Measurements from ENCODE around the gene CENPT.

CENPT gene

GRCh38 chr16:67844497-67844896 lies 3.0 kb downstream of the CENPT start:
- no peaks in the 10 kb centered on the region for H3K36me3 ChIP-seq (ENCODE audit: control insufficient read depth, insufficient read depth, low read length)
- TF ChIP-seq CTCF (IDR thresholded peaks at IDR 0.05; ENCODE audit: insufficient read depth, low read length, poor library complexity, severe bottlenecking): no peak
- no peak overlapping the region for H3K4me3 ChIP-seq (replicated peaks; ENCODE audit: low read depth, low read length)
- no peak for DNase-seq (ENCODE audit: extremely low read depth, insufficient read length)
- H3K27me3 ChIP-seq (replicated peaks; ENCODE audit: control insufficient read depth, insufficient read depth, low read length): no peaks in the 10 kb centered on the region

GRCh38 chr16:67843343-67843765 lies 4.1 kb downstream of the CENPT start:
- H3K4me3 ChIP-seq (replicated peaks; ENCODE audit: low read depth, low read length): peak overlapping the region; percentile 94
- H3K27me3 ChIP-seq (replicated peaks; ENCODE audit: control insufficient read depth, insufficient read depth, low read length): no peaks in the 10 kb centered on the region
- TF ChIP-seq CTCF (IDR thresholded peaks at IDR 0.05; ENCODE audit: insufficient read depth, low read length, poor library complexity, severe bottlenecking): no peak
- H3K36me3 ChIP-seq (ENCODE audit: control insufficient read depth, insufficient read depth, low read length): no peaks in the 10 kb centered on the region
- DNase-seq (ENCODE audit: extremely low read depth, insufficient read length): no peak

DNA sequence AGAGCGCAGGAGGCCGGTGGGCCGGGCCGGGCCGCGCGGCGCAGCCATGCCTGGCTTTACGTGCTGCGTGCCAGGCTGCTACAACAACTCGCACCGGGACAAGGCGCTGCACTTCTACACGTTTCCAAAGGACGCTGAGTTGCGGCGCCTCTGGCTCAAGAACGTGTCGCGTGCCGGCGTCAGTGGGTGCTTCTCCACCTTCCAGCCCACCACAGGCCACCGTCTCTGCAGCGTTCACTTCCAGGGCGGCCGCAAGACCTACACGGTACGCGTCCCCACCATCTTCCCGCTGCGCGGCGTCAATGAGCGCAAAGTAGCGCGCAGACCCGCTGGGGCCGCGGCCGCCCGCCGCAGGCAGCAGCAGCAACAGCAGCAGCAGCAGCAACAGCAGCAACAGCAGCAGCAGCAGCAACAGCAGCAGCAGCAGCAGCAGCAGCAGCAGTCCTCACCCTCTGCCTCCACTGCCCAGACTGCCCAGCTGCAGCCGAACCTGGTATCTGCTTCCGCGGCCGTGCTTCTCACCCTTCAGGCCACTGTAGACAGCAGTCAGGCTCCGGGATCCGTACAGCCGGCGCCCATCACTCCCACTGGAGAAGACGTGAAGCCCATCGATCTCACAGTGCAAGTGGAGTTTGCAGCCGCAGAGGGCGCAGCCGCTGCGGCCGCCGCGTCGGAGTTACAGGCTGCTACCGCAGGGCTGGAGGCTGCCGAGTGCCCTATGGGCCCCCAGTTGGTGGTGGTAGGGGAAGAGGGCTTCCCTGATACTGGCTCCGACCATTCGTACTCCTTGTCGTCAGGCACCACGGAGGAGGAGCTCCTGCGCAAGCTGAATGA lies 4.8 kb downstream of the CENPT start:
- H3K36me3 ChIP-seq (ENCODE audit: control insufficient read depth, insufficient read depth, low read length): no peaks in the 10 kb centered on the region
- H3K27me3 ChIP-seq (replicated peaks; ENCODE audit: control insufficient read depth, insufficient read depth, low read length): no peaks in the 10 kb centered on the region
- peak overlapping the region; percentile 94 for H3K4me3 ChIP-seq (replicated peaks; ENCODE audit: low read depth, low read length)
- DNase-seq (ENCODE audit: extremely low read depth, insufficient read length): peak; percentile 84
- peak; percentile 41 for TF ChIP-seq CTCF (IDR thresholded peaks at IDR 0.05; ENCODE audit: insufficient read depth, low read length, poor library complexity, severe bottlenecking)

DNA sequence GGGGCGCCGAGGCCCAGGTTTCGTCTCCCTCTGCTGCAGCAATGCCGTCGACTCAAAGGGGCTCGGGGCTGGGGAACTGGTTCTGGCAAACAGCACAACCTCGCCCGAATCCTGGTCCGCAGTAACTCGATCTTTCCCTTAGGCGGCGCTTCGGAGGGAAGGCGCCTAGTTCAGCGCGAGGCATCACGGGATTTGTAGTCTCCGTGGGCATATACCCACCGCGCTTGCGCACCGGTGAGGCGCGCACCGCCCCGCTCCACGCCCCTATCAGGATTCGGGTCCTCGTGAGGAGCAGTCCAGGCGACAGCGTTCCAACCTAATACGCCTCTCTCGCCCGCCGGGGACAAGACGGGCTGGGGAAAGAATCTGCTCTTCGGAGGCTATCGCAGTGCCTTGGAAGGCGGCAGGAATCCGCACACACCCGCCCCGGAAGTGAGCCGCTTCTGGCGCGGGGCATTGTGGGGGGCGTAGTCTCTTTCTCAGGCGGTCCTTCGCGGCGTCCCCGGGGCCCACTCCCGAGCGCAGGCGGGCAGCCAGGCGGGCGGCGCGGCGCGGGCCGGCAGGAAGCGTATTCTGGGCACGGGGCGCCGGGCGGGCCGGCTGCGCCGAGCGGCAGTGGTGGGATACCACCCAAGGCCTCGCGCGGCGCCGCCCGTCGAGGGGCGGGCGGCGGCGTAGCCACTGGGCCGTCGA lies 5.5 kb downstream of the CENPT start, which contains the start of gene THAP11:
Gene THAP11 (plus strand): TSS at position 505 of the 693 bp plus-strand sequence. CDS start 235 bp downstream, outside the sequence.
- H3K4me3 ChIP-seq (replicated peaks; ENCODE audit: low read depth, low read length): peak within 1 kb of the TSS; percentile 94
- TF ChIP-seq CTCF (IDR thresholded peaks at IDR 0.05; ENCODE audit: insufficient read depth, low read length, poor library complexity, severe bottlenecking): peak; percentile 88
- no peaks in the 10 kb centered on the region for H3K36me3 ChIP-seq (ENCODE audit: control insufficient read depth, insufficient read depth, low read length)
- no peaks in the 10 kb centered on the region for H3K27me3 ChIP-seq (replicated peaks; ENCODE audit: control insufficient read depth, insufficient read depth, low read length)
- peak; percentile 93 for DNase-seq (ENCODE audit: extremely low read depth, insufficient read length)

- Histone ChIP-seq H3K36me3 (ENCODE audit: control insufficient read depth, insufficient read depth, low read length) (no peaks in the 10 kb centered on the region), H3K27me3 (replicated peaks; ENCODE audit: control insufficient read depth, insufficient read depth, low read length) (no peaks in the 10 kb centered on the region), H3K4me3 (replicated peaks; ENCODE audit: low read depth, low read length) (no peak overlapping the region)
- TF ChIP-seq CTCF (IDR thresholded peaks at IDR 0.05; ENCODE audit: insufficient read depth, low read length, poor library complexity, severe bottlenecking): no peak
- no peak for DNase-seq (ENCODE audit: extremely low read depth, insufficient read length)
These were observed 6.2 kb downstream of the CENPT start for GRCh38 chr16:67841198-67841815.

Measured in GM06990 (cell line).